ENCODE measurements around the gene ZNF664.

ZNF664 gene

DNA sequence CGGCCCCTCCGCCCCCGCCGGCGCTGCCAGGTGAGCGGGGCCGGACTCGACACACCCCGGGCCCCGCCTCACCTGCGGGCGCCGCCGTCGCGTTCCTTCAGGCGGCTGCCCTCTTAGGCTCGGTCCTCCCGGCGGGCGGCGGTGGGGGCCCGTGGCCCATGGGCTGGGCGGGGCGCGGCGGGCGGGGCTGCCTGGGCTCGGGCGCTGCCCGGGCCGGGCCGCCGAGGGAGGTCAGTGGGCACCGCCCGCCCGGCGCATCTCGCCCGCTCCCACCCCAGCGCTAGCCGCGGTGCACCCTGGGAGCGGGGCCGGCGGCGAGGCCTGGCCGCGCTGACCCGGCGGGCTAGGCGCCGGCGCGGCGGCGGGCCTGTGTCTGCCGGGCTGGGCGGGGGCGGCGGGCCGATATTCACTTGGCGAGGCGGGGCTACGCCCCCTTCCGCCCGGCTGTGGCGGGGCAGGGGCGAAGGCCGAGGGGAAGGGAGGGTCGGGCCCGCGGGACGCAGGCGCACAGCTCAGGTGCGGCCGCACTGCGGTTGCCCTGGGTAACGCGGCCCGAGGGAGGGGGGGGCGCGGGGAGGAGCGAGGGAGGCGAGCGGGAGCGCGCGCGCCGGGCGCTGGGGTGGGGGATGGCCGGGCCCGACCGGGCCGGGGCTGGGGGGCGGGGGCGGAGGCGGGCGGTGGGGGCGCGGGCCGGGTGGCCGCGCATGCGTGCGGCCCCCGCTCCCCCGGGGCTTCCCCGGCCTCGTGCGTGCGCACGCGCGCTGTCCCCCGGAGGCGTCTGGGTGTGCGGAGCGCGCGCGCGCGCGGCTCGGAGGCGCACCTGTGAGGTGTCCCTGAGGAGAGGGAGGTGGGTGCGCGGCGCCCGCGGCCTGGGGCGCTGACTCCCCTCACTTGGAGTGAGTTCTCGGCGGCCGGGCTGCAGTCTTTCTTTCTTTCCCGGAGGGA, at the start of gene ZNF664, which contains the start of gene CCDC92:
ZNF664 (plus strand) TSS at position 759 of the 945 bp plus-strand sequence. CDS start 38,930 bp downstream, outside the sequence.
CCDC92 (minus strand) TSS at position 375 of the 945 bp plus-strand sequence. CDS start 28,526 bp downstream, outside the sequence.
- DNase-seq (ENCODE audit: low read depth in 1 of 2, low spot score in 1 of 2) = peak; percentile 96
- no peak for TF ChIP-seq JUND (IDR thresholded peaks at IDR 0.05; ENCODE audit: low read depth)
- in situ Hi-C loops (cut with HindIII; ENCODE audit: low pct_unique_long_range_greater_than_20kb, low sequenced_read_pairs) = no loop called here

DNA sequence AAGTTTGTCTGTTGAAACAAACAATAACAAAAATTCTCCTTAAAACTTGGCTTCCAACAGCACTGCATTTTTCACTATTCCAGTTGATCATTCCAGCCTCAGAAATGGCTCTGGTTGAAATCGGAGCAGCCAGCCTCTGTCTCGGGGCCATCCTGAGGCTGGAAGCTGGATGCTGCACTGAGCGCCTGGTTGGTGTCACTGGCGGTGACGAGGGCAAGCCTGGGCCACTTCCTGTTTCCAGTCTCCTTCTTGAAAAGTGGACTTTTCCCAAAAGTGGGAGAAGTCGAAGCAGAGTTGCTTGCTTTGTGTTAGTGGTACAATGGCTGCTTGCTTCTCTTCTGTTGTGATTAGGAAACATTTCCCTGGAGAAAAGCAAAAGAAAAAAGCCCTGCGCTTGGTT, 49.1 kb upstream of the ZNF664 start:
- in situ Hi-C loops (cut with HindIII; ENCODE audit: low pct_unique_long_range_greater_than_20kb, low sequenced_read_pairs) = no loop called here
- no peak for DNase-seq (ENCODE audit: low read depth in 1 of 2, low spot score in 1 of 2)
- TF ChIP-seq JUND (IDR thresholded peaks at IDR 0.05; ENCODE audit: low read depth) = no peak

DNA sequence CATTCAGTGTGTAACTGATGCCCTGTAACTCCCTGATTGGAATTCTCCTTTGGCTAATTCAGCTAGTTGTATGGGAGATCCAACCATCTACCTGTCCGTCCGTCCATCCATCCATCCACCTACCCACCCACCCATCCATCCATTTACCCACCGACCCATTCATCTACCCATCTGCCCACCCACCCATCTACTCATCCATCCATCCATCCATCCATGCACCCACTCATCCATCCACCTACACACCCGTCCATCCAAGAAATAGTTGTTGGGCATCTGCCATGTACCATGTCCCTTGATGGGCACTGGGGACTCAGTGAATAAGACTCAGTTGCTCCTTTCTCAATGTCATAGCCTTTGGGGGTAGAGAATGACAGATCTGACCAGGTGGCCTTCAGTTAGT, 48.5 kb upstream of the ZNF664 start:
- in situ Hi-C loops (cut with HindIII; ENCODE audit: low pct_unique_long_range_greater_than_20kb, low sequenced_read_pairs) = no loop called here
- no peak for TF ChIP-seq JUND (IDR thresholded peaks at IDR 0.05; ENCODE audit: low read depth)
- no peak for DNase-seq (ENCODE audit: low read depth in 1 of 2, low spot score in 1 of 2)

DNA sequence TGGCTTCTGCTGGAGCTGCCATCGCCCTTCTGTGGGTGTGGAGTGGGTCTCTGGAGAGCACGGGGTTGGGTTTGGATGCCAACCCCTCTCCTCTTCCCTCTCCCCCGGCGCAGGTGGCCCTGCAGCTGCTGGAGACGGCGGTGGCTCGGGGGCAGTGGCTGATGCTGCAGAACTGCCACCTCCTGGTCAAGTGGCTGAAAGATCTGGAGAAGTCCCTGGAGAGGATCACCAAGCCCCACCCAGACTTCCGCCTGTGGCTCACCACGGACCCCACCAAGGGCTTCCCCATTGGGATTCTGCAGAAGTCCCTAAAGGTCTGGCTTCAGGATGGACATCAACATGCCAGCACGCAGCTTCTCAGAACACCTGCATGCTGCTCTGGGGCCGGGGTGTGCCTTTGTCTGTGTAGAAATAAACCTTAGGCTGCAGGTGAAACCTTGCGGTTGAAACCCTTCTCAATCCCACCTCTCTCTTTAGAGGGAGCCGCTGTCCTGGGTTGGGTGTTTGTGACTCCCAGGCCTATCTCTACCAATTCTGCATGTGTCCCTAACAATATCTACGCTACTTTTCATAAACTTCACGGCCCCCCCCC, 44.6 kb upstream of the ZNF664 start:
- in situ Hi-C loops (cut with HindIII; ENCODE audit: low pct_unique_long_range_greater_than_20kb, low sequenced_read_pairs) = no loop called here
- no peak for TF ChIP-seq JUND (IDR thresholded peaks at IDR 0.05; ENCODE audit: low read depth)
- DNase-seq (ENCODE audit: low read depth in 1 of 2, low spot score in 1 of 2) = no peak

DNA sequence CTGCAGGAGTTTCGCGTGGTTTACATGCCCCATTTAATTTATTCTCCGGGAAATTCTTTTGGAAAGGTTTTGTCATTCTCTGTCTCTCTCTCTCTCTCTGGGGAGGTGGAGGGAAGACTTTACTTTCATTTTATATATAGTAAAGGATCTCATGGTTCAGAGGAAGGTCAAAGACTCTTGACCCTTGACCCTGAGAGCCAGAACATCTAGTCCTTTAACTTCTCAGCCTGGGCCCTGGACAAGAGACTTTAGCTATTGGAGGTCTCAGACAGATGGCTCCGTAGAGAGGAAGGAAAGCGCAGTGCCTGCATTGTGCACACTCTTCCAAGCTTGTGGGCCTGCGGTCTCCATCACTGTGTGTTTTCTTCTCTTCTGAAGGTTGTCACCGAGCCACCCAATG, 44.1 kb upstream of the ZNF664 start:
- in situ Hi-C loops (cut with HindIII; ENCODE audit: low pct_unique_long_range_greater_than_20kb, low sequenced_read_pairs) = no loop called here
- no peak for TF ChIP-seq JUND (IDR thresholded peaks at IDR 0.05; ENCODE audit: low read depth)
- no peak for DNase-seq (ENCODE audit: low read depth in 1 of 2, low spot score in 1 of 2)

DNA sequence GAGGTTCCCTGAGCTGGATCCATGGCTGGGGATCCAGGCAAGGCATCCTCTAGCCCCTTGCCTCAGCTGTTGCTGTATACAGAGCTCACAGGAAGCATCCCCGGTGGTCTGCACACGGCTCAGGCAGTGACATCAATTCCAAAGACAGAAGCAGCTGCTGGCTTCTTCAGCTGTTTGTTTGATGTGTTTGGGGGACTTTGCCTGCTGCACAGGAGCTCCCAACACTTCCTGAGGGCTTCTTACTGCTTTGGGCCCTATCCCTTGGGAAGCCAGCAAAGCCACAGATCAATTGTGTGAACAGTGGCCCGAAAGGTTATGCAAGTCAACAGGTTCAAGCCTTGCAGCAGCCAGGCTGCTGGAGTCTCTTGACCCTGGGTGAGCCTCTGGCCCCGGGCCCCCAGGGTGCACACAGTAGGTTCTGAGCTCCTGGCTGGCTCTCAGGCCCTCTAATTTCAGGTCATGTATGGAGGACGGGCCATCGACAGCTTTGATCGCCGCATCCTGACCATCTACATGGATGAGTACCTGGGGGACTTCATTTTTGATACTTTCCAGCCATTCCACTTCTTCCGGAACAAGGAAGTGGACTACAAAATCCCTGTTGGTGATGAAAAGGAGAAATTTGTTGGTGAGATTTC, 43.0 kb upstream of the ZNF664 start:
- TF ChIP-seq JUND (IDR thresholded peaks at IDR 0.05; ENCODE audit: low read depth) = no peak
- in situ Hi-C loops (cut with HindIII; ENCODE audit: low pct_unique_long_range_greater_than_20kb, low sequenced_read_pairs) = no loop called here
- no peak for DNase-seq (ENCODE audit: low read depth in 1 of 2, low spot score in 1 of 2)

DNA sequence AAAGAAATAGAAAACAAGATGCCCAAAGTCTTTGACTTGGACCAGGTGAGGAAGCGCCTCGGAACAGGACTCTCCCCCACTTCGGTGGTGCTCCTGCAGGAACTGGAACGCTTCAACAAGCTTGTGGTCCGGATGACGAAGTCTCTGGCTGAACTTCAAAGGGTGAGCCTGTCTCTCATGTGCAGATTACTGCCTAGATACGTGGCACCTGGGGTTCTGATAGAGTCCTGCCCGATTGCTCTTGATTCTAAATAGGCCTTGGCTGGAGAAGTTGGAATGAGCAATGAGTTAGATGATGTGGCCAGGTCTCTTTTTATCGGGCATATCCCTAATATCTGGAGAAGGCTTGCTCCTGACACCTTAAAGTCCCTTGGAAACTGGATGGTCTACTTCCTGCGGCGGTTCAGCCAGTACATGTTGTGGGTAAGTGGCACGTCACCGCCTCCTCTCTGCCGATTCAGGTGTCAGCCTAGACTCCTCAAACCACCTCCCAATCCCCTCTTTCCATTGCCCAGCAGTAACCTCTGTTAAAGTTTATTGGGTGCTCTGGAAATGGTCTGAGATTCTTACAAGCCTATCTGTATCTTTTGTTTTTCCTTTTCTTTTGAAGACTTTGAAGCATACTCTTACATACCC, 41.2 kb upstream of the ZNF664 start:
- in situ Hi-C loops (cut with HindIII; ENCODE audit: low pct_unique_long_range_greater_than_20kb, low sequenced_read_pairs) = no loop called here
- no peak for DNase-seq (ENCODE audit: low read depth in 1 of 2, low spot score in 1 of 2)
- no peak for TF ChIP-seq JUND (IDR thresholded peaks at IDR 0.05; ENCODE audit: low read depth)

DNA sequence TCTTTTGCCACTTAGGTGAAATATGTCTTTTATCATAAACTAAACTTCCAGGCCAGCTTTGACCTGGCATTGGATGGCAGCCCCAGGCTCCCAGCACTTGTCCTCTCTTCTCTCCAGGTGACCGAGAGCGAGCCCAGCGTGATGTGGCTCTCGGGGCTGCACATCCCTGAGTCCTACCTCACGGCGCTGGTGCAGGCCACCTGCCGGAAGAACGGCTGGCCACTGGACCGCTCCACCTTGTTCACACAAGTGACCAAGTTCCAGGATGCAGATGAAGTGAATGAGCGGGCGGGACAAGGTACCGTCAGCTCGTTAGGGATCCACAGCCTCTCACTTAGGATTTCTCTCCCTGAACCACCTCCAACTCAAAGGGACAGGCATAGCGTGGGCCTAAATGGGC, 39.8 kb upstream of the ZNF664 start:
- no peak for TF ChIP-seq JUND (IDR thresholded peaks at IDR 0.05; ENCODE audit: low read depth)
- in situ Hi-C loops (cut with HindIII; ENCODE audit: low pct_unique_long_range_greater_than_20kb, low sequenced_read_pairs) = no loop called here
- no peak for DNase-seq (ENCODE audit: low read depth in 1 of 2, low spot score in 1 of 2)

DNA sequence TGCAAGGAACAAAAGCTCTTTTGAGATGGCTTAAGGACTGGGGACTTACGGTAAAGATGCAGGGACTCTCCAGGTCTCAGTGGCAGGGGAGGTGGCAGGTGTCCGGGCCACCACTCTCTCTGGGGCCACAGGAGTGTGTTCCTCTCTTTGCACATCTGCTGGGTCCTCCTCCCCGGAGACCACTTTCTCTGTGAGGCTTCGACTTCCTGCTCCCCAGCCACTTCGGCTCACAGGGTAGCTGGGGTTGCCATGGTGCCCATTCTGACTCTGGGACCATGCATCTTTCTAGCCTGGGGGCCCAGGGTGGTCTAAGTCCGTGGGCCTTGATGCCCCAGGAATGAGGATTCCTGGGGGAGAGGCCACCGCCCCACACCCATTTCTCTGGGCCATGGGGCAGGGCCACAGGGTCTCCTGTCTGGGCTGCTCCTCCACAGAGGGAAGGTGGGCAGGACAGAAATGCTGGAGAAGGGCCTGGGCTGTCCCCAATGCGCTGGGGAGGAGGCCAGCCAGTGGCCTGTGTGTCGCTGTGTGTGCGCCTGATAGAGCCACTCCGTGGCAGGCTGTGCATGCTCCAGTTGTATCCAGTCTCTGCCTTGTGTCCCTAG, 38.9 kb upstream of the ZNF664 start:
- TF ChIP-seq JUND (IDR thresholded peaks at IDR 0.05; ENCODE audit: low read depth) = no peak
- in situ Hi-C loops (cut with HindIII; ENCODE audit: low pct_unique_long_range_greater_than_20kb, low sequenced_read_pairs) = no loop called here
- no peak for DNase-seq (ENCODE audit: low read depth in 1 of 2, low spot score in 1 of 2)

DNA sequence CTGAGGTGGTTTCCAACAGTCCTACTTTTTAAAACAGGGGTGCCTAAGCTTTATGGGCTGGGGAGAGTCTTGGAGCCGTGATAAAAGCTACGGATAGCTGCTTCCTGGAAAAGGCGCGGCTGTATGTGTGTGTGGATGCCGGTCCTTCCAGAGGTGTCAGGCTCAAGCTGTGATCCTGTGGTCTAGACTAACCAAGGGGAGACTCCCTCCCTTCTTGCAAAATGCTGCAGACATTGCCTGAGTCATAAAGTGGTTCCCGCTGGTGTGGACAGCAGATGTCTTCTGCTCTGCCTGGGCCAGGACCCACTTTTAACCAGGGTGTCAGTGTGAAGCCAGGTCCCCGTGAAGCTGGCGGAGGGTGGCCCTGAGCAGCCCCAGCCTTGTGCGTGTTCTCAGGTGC, 38.2 kb upstream of the ZNF664 start:
- no peak for DNase-seq (ENCODE audit: low read depth in 1 of 2, low spot score in 1 of 2)
- in situ Hi-C loops (cut with HindIII; ENCODE audit: low pct_unique_long_range_greater_than_20kb, low sequenced_read_pairs) = no loop called here
- TF ChIP-seq JUND (IDR thresholded peaks at IDR 0.05; ENCODE audit: low read depth) = no peak

DNA sequence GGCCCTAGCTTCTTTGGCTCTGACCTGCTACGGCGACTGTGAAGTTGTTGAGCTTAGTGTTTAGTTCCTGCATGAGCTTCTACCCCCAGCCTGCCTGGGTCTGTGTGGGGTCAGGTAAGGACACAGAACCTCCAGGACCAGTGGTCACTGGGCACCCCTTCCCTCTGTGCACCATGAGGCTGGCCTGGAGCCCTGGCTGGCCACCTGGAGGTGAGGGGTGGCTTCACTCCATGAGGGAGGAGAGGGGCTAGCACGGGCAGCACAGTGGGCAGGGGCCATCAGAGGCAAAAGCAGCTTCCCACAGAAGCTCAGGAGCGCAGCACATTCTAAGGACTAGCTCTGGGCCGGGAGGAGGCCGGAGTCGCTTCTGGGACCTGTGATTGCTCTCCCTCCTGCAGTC, 37.1 kb upstream of the ZNF664 start:
- in situ Hi-C loops (cut with HindIII; ENCODE audit: low pct_unique_long_range_greater_than_20kb, low sequenced_read_pairs) = no loop called here
- no peak for DNase-seq (ENCODE audit: low read depth in 1 of 2, low spot score in 1 of 2)
- TF ChIP-seq JUND (IDR thresholded peaks at IDR 0.05; ENCODE audit: low read depth) = no peak

DNA sequence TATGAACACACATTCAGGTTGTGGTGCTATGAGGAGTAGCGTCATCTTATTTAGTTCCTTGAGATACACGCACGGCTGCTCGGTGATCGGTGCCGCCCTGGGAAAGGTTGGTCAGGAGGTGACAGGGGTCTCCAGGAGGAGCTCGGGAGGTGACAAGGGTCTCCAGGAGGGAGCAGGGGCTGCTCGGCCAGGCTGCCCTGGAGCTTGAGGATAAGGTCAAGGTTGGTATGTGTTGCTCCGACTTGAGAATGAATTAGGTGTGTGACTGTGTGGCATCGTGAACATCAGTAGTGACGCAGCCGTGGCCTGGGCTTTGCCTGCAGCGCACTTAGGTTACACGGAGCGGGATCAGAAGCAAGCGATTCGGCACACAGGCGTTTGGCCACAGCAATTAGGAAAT, 36.5 kb upstream of the ZNF664 start:
- no peak for TF ChIP-seq JUND (IDR thresholded peaks at IDR 0.05; ENCODE audit: low read depth)
- in situ Hi-C loops (cut with HindIII; ENCODE audit: low pct_unique_long_range_greater_than_20kb, low sequenced_read_pairs) = no loop called here
- no peak for DNase-seq (ENCODE audit: low read depth in 1 of 2, low spot score in 1 of 2)

All from T47D (cell line).